Upper lobe of right lung (tissue), 1 donor: ENCODE data around the gene EPM2A. TPM values are rescaled to one million over a fixed set of nuclear protein-coding genes. Genes with fewer than 3 reads are reported as not detected.
A peak's percentile ranks its signal among the peaks of the same experiment; 100 is the strongest.
"Not testable (repeated sequence)": the region's sequence is repeated elsewhere in the genome, so short reads cannot be mapped to it uniquely, and the experiment has no call there.

ENCODE experiments used
- ATAC-seq: fragments of 200-7000 bp; cut with Tn5 transposase; one replicate; pipeline ENCODE4 v1.9.1; 2020; ENCODE audit warnings: mild to moderate bottlenecking, moderate library complexity
- DNase-seq: peaks from one replicate; pipeline ENCODE4 v3.0.0-alpha.2; 2020
- H3K27ac ChIP-seq: fragments of 200-600 bp; one replicate; pipeline ENCODE4 v1.8.0; 2022
- H3K27me3 ChIP-seq: fragments of 200-600 bp; one replicate; pipeline ENCODE4 v1.8.0; 2022; ENCODE audit warnings: mild to moderate bottlenecking
- H3K36me3 ChIP-seq: fragments of 200-600 bp; one replicate; pipeline ENCODE4 v1.8.0; 2022
- H3K4me1 ChIP-seq: fragments of 200-600 bp; one replicate; pipeline ENCODE4 v1.8.0; 2022
- H3K4me3 ChIP-seq: fragments of 200-600 bp; one replicate; pipeline ENCODE4 v1.8.0; 2022; ENCODE audit warnings: mild to moderate bottlenecking
- H3K9me3 ChIP-seq: fragments of 200-600 bp; one replicate; pipeline ENCODE4 v1.8.0; 2022
- intact Hi-C: fragments of 100-400 bp; cut with DNase I; formaldehyde crosslinking; loops from one replicate; pipeline ENCODE4 v1.11.0; 2022
- total RNA-seq: library from RNA; stranded (reverse); fragmentation: NEBNext Ultra II Directional; extraction: Animal tissue kit (Norgen Biotek cat#: 25700); gene quantifications from one replicate; pipeline ENCODE4 v1.2.1, GENCODE V29; 2021
- TF ChIP-seq, protein P1 (sequence below): fragments of 200-600 bp; IDR thresholded peaks from one replicate; pipeline ENCODE4 v1.8.0; 2022; ENCODE audit warnings: antibody characterized with exemption
- donor health status: DM: no; HTN: yes; CAD: no; lungs with severe emphysema.

Gene EPM2A
- total RNA-seq, 1 donor from 2014 or later: 8.1 TPM

DNA sequence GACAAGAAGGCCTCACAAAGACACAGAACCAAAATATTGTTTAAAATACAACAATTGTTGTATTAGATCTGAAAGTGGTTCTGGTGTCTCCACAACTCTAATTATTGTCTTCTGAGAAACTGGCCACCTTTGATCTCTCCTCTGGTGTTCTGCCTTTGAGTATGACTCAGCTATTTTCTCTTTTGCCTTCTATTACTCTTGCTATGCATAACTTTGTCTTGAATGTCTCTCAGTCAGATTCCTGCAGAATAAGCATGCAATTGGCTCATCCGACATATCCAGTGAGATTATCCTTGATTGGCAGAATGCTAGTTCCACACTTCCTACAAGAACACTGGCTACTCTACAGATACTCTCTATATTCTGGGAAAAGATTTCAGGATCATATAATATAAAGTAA lies 14.3 kb upstream of the EPM2A start:
- Histone ChIP-seq H3K4me1 (no peaks in the 10 kb centered on the region), H3K27ac (no peak overlapping the region), H3K36me3 (no peaks in the 10 kb centered on the region), H3K9me3 (no peaks in the 10 kb centered on the region), H3K4me3 (no peak overlapping the region), H3K27me3 (no peaks in the 10 kb centered on the region)
- ATAC-seq (peak; percentile 44), DNase-seq (no peak)
- TF ChIP-seq, protein P1, sequence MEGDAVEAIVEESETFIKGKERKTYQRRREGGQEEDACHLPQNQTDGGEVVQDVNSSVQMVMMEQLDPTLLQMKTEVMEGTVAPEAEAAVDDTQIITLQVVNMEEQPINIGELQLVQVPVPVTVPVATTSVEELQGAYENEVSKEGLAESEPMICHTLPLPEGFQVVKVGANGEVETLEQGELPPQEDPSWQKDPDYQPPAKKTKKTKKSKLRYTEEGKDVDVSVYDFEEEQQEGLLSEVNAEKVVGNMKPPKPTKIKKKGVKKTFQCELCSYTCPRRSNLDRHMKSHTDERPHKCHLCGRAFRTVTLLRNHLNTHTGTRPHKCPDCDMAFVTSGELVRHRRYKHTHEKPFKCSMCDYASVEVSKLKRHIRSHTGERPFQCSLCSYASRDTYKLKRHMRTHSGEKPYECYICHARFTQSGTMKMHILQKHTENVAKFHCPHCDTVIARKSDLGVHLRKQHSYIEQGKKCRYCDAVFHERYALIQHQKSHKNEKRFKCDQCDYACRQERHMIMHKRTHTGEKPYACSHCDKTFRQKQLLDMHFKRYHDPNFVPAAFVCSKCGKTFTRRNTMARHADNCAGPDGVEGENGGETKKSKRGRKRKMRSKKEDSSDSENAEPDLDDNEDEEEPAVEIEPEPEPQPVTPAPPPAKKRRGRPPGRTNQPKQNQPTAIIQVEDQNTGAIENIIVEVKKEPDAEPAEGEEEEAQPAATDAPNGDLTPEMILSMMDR: no peak
- intact Hi-C loops: no loop called here

GRCh38 chr6:145745861-145746260 lies 10.5 kb upstream of the EPM2A start:
- Histone ChIP-seq H3K36me3 (no peaks in the 10 kb centered on the region), H3K27me3 (no peaks in the 10 kb centered on the region), H3K4me1 (no peaks in the 10 kb centered on the region), H3K9me3 (no peaks in the 10 kb centered on the region), H3K4me3 (no peak overlapping the region), H3K27ac (no peak overlapping the region)
- DNase-seq (no peak), ATAC-seq (no peak)
- intact Hi-C loops: no loop called here
- TF ChIP-seq, protein P1: no peak

GRCh38 chr6:145744619-145745018 lies 9.3 kb upstream of the EPM2A start:
- intact Hi-C loops: no loop called here
- DNase-seq (no peak), ATAC-seq (no peak)
- no peak overlapping the region for H3K27ac ChIP-seq
- no peaks in the 10 kb centered on the region for H3K4me1 ChIP-seq
- no peak overlapping the region for H3K4me3 ChIP-seq
- H3K9me3 ChIP-seq: no peaks in the 10 kb centered on the region
- no peaks in the 10 kb centered on the region for H3K27me3 ChIP-seq
- no peaks in the 10 kb centered on the region for H3K36me3 ChIP-seq
- TF ChIP-seq, protein P1: no peak

DNA sequence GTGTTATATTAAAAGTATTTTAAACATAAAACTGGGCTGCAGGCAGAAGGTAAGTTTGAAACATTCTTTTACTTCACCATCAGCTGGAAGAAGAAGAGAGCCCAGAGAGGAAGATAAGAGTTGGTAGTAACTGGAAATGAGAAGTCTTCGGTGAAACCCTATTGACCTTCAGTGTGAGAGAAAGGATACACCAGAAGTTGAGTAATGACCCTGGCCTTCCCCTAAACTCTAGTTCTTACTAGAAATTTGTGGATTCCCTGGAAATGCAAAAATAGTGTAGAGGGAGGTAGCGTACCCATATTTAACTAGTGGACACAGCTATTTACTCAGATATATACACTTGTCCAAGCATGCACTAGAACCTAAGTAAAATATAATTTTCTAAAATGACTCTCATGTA lies 8.0 kb upstream of the EPM2A start:
- no peak overlapping the region for H3K27ac ChIP-seq
- intact Hi-C loops: no loop called here
- no peaks in the 10 kb centered on the region for H3K27me3 ChIP-seq
- no peaks in the 10 kb centered on the region for H3K4me1 ChIP-seq
- no peaks in the 10 kb centered on the region for H3K9me3 ChIP-seq
- TF ChIP-seq, protein P1: no peak
- no peak for DNase-seq
- no peaks in the 10 kb centered on the region for H3K36me3 ChIP-seq
- no peak overlapping the region for H3K4me3 ChIP-seq
- ATAC-seq: no peak

- DNase-seq, H3K9me3 ChIP-seq, ATAC-seq, H3K27me3 ChIP-seq, H3K4me1 ChIP-seq, H3K4me3 ChIP-seq, intact Hi-C loops, H3K27ac ChIP-seq, H3K36me3 ChIP-seq: not testable (repeated sequence)
Measured at GRCh38 chr6:145742472-145742871, 7.2 kb upstream of the EPM2A start.

DNA sequence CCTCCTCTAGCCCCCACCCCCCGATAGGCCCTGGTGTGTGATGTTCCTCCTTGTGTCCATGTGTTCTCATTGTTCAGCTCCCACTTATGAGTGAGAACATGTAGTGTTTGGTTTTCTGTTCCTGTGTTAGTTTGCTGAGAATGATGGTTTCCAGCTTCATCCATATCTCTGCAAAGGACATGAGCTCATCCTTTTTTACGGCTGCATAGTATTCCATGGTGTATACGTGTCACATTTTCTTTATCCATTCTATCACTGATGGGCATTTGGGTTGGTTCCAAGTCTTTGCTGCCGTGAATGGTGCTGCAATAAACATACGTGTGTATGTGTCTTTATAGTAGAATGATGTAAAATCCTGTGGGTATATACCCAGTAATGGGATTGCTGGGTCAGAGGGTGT lies 4.4 kb upstream of the EPM2A start:
- not testable (repeated sequence) for ATAC-seq, H3K36me3 ChIP-seq, H3K27ac ChIP-seq, DNase-seq, H3K27me3 ChIP-seq, H3K4me3 ChIP-seq, H3K9me3 ChIP-seq
- H3K4me1 ChIP-seq: peaks cover 14% of the 10 kb centered on the region
- intact Hi-C loops: loop anchor here (10.0 kb wide), 1 partner anchor 45 kb away; no protein-coding TSS in a partner anchor

DNA sequence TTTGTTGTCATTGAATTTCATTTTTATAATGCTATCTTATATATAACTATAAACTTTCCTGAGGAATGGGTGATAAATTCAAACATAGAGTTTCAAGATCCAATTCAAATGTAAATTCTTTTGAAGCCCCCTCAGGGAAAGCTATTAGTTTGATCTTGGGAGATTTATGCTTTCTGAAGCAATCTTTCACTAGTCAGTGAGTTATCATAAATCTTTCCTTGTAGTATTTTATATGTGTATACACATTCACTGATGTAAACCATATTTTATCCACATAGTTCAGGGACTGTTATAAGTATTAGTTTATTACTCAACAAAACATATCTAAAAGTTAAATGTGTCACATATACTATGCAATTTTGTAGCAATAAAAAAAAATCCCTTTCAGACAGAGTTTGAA lies 2.9 kb upstream of the EPM2A start:
- intact Hi-C loops: loop anchor here (10.0 kb wide), 1 partner anchor 47 kb away; no protein-coding TSS in a partner anchor

More for the DNA sequence above, 2.9 kb upstream of the EPM2A start:
- H3K36me3 ChIP-seq: no peaks in the 10 kb centered on the region
- no peak overlapping the region for H3K27ac ChIP-seq
- H3K4me3 ChIP-seq: no peak overlapping the region
- TF ChIP-seq, protein P1: no peak
- H3K9me3 ChIP-seq: no peaks in the 10 kb centered on the region
- H3K27me3 ChIP-seq: no peaks in the 10 kb centered on the region
- DNase-seq (no peak), ATAC-seq (no peak)
- peaks cover 14% of the 10 kb centered on the region for H3K4me1 ChIP-seq
